ENCODE results near the gene PRG3.

Gene PRG3

GRCh38 chr11:57332694-57333440 is 48.1 kb downstream of the PRG3 start:
- DNase-seq: no peak
- H3K4me3 ChIP-seq (ENCODE audit: insufficient read depth, low read depth, low read length, poor library complexity, severe bottlenecking): no peak overlapping the region
- peaks cover 57% of the 10 kb centered on the region for H3K36me3 ChIP-seq (ENCODE audit: control insufficient read depth, insufficient read depth, low read length)
- peaks cover 17% of the 10 kb centered on the region for H3K4me1 ChIP-seq (ENCODE audit: control insufficient read depth, insufficient read depth, low read length, poor library complexity, severe bottlenecking)
- no peaks in the 10 kb centered on the region for H3K9me3 ChIP-seq (ENCODE audit: control insufficient read depth, low read length)
- H3K27me3 ChIP-seq (replicated peaks; ENCODE audit: control insufficient read depth, insufficient read depth, low read length, poor library complexity, severe bottlenecking): no peaks in the 10 kb centered on the region
- no peak overlapping the region for H3K27ac ChIP-seq (ENCODE audit: insufficient read depth, low read length, poor library complexity, severe bottlenecking)

- Histone ChIP-seq H3K27ac (ENCODE audit: insufficient read depth, low read length, poor library complexity, severe bottlenecking) (no peak overlapping the region), H3K36me3 (ENCODE audit: control insufficient read depth, insufficient read depth, low read length) (peaks cover 67% of the 10 kb centered on the region), H3K27me3 (replicated peaks; ENCODE audit: control insufficient read depth, insufficient read depth, low read length, poor library complexity, severe bottlenecking) (no peaks in the 10 kb centered on the region), H3K4me1 (ENCODE audit: control insufficient read depth, insufficient read depth, low read length, poor library complexity, severe bottlenecking) (peaks cover 16% of the 10 kb centered on the region), H3K9me3 (ENCODE audit: control insufficient read depth, low read length) (no peaks in the 10 kb centered on the region), H3K4me3 (ENCODE audit: insufficient read depth, low read depth, low read length, poor library complexity, severe bottlenecking) (no peak overlapping the region)
- no peak for DNase-seq
These were observed 49.2 kb downstream of the PRG3 start for GRCh38 chr11:57331720-57332119.

- no peak for DNase-seq
- Histone ChIP-seq H3K27ac (ENCODE audit: insufficient read depth, low read length, poor library complexity, severe bottlenecking) (no peak overlapping the region), H3K4me1 (ENCODE audit: control insufficient read depth, insufficient read depth, low read length, poor library complexity, severe bottlenecking) (peaks cover 20% of the 10 kb centered on the region), H3K9me3 (ENCODE audit: control insufficient read depth, low read length) (no peaks in the 10 kb centered on the region), H3K4me3 (ENCODE audit: insufficient read depth, low read depth, low read length, poor library complexity, severe bottlenecking) (no peak overlapping the region), H3K36me3 (ENCODE audit: control insufficient read depth, insufficient read depth, low read length) (peaks cover 69% of the 10 kb centered on the region), H3K27me3 (replicated peaks; ENCODE audit: control insufficient read depth, insufficient read depth, low read length, poor library complexity, severe bottlenecking) (no peaks in the 10 kb centered on the region)
These were observed 50.9 kb downstream of the PRG3 start for GRCh38 chr11:57330029-57330428.

GRCh38 chr11:57327721-57328120 is 53.2 kb downstream of the PRG3 start:
- Histone ChIP-seq H3K9me3 (ENCODE audit: control insufficient read depth, low read length) (no peaks in the 10 kb centered on the region), H3K36me3 (ENCODE audit: control insufficient read depth, insufficient read depth, low read length) (peaks cover 58% of the 10 kb centered on the region), H3K27me3 (replicated peaks; ENCODE audit: control insufficient read depth, insufficient read depth, low read length, poor library complexity, severe bottlenecking) (no peaks in the 10 kb centered on the region), H3K27ac (ENCODE audit: insufficient read depth, low read length, poor library complexity, severe bottlenecking) (no peak overlapping the region), H3K4me1 (ENCODE audit: control insufficient read depth, insufficient read depth, low read length, poor library complexity, severe bottlenecking) (peaks cover 16% of the 10 kb centered on the region), H3K4me3 (ENCODE audit: insufficient read depth, low read depth, low read length, poor library complexity, severe bottlenecking) (no peak overlapping the region)
- DNase-seq: no peak

All from effector memory CD4-positive, alpha-beta T cell (primary cell).